ENCODE data around the gene PDIA2.

Gene PDIA2

GRCh38 chr16:283033-283805 lies at the start of gene PDIA2:
TSS of gene PDIA2 (plus strand) at chr16:283164. CDS start at chr16:283170, 6 bp downstream.
- TF ChIP-seq CTCF (conservative IDR thresholded peaks at IDR 0.05; ENCODE audit: low read depth, low read length) = no peak
- no peak for DNase-seq (ENCODE audit: low read depth)
- no peak within 1 kb of the TSS for H3K4me3 ChIP-seq (ENCODE audit: low read length)

- peak; percentile 56 for DNase-seq (ENCODE audit: low read depth)
- peak; percentile 35 for TF ChIP-seq CTCF (conservative IDR thresholded peaks at IDR 0.05; ENCODE audit: low read depth, low read length)
- peak within 1 kb of the TSS; percentile 93 for H3K4me3 ChIP-seq (ENCODE audit: low read length)
Observed at GRCh38 chr16:234468-235305, 48.3 kb upstream of the PDIA2 start, which contains the start of gene FAM234A. TSS of gene FAM234A (plus strand) at chr16:234821. CDS start at chr16:254414, 19,593 bp downstream.

GRCh38 chr16:239948-240277 lies 43.1 kb upstream of the PDIA2 start:
- no peak for DNase-seq (ENCODE audit: low read depth)
- no peak for TF ChIP-seq CTCF (conservative IDR thresholded peaks at IDR 0.05; ENCODE audit: low read depth, low read length)
- H3K4me3 ChIP-seq (ENCODE audit: low read length) = no peak overlapping the region

- no peak overlapping the region for H3K4me3 ChIP-seq (ENCODE audit: low read length)
- no peak for TF ChIP-seq CTCF (conservative IDR thresholded peaks at IDR 0.05; ENCODE audit: low read depth, low read length)
- no peak for DNase-seq (ENCODE audit: low read depth)
Observed at GRCh38 chr16:240559-240958, 42.4 kb upstream of the PDIA2 start.

GRCh38 chr16:242281-242680 lies 40.7 kb upstream of the PDIA2 start:
- H3K4me3 ChIP-seq (ENCODE audit: low read length) = no peak overlapping the region
- no peak for DNase-seq (ENCODE audit: low read depth)
- no peak for TF ChIP-seq CTCF (conservative IDR thresholded peaks at IDR 0.05; ENCODE audit: low read depth, low read length)

- no peak for DNase-seq (ENCODE audit: low read depth)
- TF ChIP-seq CTCF (conservative IDR thresholded peaks at IDR 0.05; ENCODE audit: low read depth, low read length) = no peak
Observed at GRCh38 chr16:243348-243747, 39.6 kb upstream of the PDIA2 start.

More at GRCh38 chr16:243348-243747, 39.6 kb upstream of the PDIA2 start:
- H3K4me3 ChIP-seq (ENCODE audit: low read length) = no peak overlapping the region
